ENCODE data around the gene RAB26.
"Not testable (repeated sequence)": the region's sequence is repeated elsewhere in the genome, so short reads cannot be mapped to it uniquely, and the experiment has no call there.

Gene RAB26

DNA sequence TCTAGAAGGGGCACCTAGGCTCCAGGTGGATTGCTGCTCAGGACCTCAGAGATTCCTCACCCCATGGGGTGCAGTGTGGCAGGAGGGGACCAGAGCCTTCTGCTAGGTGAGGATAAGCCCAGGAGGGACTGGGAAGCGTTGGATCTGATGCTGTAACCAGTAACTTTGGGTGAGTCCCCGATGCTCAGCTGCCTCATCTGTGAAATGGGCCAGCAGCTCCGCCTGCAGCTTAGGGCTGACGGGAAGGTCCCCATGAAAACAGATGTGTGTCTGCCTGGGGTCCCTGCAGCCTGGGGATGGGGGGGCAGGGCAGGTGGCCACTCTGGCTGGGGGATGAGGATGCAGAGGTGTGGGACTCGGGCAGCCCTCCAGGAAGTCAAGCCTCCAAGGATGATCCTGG, 50.7 kb downstream of the RAB26 start:
- H2AFZ ChIP-seq (ENCODE audit: low read length): no peak overlapping the region
- H3K27me3 ChIP-seq (replicated peaks; ENCODE audit: insufficient read depth, low read length): peaks cover 70% of the 10 kb centered on the region
- DNase-seq: no peak
- H3K9me3 ChIP-seq (replicated peaks; ENCODE audit: insufficient read depth, low read length): no peaks in the 10 kb centered on the region
- H3K4me3 ChIP-seq (ENCODE audit: low read length): no peak overlapping the region
- H3K9ac ChIP-seq (ENCODE audit: low read length): no peak overlapping the region
- no peaks in the 10 kb centered on the region for H3K36me3 ChIP-seq (replicated peaks; ENCODE audit: insufficient read depth, low read length)
- no peaks in the 10 kb centered on the region for H3K9me2 ChIP-seq (replicated peaks; ENCODE audit: insufficient read depth, low read length)
- TF ChIP-seq EZH2phosphoT487 (IDR thresholded peaks at IDR 0.05; ENCODE audit: low read length) (no peak), EZH2 (optimal IDR thresholded peaks at IDR 0.05; ENCODE audit: low read depth, low read length) (no peak)
- TF ChIP-seq, protein P1, sequence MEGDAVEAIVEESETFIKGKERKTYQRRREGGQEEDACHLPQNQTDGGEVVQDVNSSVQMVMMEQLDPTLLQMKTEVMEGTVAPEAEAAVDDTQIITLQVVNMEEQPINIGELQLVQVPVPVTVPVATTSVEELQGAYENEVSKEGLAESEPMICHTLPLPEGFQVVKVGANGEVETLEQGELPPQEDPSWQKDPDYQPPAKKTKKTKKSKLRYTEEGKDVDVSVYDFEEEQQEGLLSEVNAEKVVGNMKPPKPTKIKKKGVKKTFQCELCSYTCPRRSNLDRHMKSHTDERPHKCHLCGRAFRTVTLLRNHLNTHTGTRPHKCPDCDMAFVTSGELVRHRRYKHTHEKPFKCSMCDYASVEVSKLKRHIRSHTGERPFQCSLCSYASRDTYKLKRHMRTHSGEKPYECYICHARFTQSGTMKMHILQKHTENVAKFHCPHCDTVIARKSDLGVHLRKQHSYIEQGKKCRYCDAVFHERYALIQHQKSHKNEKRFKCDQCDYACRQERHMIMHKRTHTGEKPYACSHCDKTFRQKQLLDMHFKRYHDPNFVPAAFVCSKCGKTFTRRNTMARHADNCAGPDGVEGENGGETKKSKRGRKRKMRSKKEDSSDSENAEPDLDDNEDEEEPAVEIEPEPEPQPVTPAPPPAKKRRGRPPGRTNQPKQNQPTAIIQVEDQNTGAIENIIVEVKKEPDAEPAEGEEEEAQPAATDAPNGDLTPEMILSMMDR (IDR thresholded peaks at IDR 0.05; ENCODE audit: low read length): no peak
- no peaks in the 10 kb centered on the region for H3K79me2 ChIP-seq (ENCODE audit: low read length)
- H3F3A ChIP-seq (ENCODE audit: insufficient read depth, low read length): no peaks in the 10 kb centered on the region
- H4K20me1 ChIP-seq (ENCODE audit: insufficient read depth, low read length): no peaks in the 10 kb centered on the region
- no peak overlapping the region for H3K4me2 ChIP-seq (ENCODE audit: low read depth, low read length)
- H3K27ac ChIP-seq (ENCODE audit: low read length): no peak overlapping the region
- no peaks in the 10 kb centered on the region for H3K4me1 ChIP-seq (ENCODE audit: low read length)

DNA sequence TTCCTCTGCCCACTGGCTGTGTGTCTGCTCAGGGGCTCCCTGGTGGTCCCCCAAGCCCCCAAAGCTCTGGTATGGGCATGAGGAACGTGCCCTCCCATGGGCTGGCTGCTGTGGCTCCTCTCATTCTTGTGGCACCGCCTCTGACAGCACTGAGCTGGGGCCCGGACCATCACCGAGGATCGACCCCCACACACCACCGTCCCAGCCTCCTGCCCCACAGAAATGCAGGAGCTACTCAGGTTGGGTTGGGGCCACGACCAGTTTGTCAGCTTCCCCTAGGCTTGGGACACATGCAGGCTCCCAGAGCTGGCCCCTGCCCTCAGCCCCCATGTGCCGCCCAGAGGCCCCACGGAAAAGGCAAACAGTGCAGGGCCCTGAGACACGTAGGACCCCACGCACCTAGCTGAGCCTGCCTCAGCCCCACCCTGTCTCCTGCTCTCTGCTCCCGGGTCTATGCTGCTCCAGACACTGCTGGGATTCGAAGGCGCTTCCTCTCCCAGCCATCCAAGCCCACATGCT, 51.3 kb downstream of the RAB26 start:
- no peak for TF ChIP-seq EZH2 (optimal IDR thresholded peaks at IDR 0.05; ENCODE audit: low read depth, low read length)
- TF ChIP-seq EZH2phosphoT487 (IDR thresholded peaks at IDR 0.05; ENCODE audit: low read length): no peak
- TF ChIP-seq, protein P1 (IDR thresholded peaks at IDR 0.05; ENCODE audit: low read length): no peak
- no peak overlapping the region for H3K9ac ChIP-seq (ENCODE audit: low read length)

DNA sequence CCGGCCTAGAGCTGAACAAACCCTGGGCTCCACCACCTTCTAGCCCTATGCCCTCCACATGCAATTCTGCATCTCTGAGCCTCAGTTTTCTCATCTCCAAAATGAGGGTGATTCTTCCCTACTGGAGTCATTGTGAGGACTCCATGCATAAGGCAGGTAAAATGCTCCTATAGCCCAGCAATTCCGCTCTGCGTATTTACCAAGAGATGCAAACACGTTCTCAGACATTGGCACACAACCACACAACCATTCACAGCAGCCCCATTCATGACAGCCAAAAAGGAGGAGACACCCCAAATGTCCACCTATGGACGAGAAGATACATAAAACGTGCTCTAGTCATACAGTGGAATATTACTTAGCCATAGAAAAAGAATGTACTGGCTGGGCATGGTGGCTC, 51.9 kb downstream of the RAB26 start:
- H3K9ac ChIP-seq (ENCODE audit: low read length): no peak overlapping the region
- TF ChIP-seq EZH2phosphoT487 (IDR thresholded peaks at IDR 0.05; ENCODE audit: low read length) (no peak), EZH2 (optimal IDR thresholded peaks at IDR 0.05; ENCODE audit: low read depth, low read length) (no peak)
- TF ChIP-seq, protein P1 (IDR thresholded peaks at IDR 0.05; ENCODE audit: low read length): no peak
- H3K4me1 ChIP-seq (ENCODE audit: low read length): peaks cover 3% of the 10 kb centered on the region; the same call in 1 of the 2 replicates
- 0 out of 2 replicates have a peak, but pooled peaks cover 3% of the 10 kb centered on the region for H3F3A ChIP-seq (ENCODE audit: insufficient read depth, low read length)
- no peak overlapping the region for H2AFZ ChIP-seq (ENCODE audit: low read length)
- H3K36me3 ChIP-seq (replicated peaks; ENCODE audit: insufficient read depth, low read length): no peaks in the 10 kb centered on the region
- H3K27ac ChIP-seq (ENCODE audit: low read length): no peak overlapping the region
- peaks cover 58% of the 10 kb centered on the region for H3K27me3 ChIP-seq (replicated peaks; ENCODE audit: insufficient read depth, low read length)
- H3K9me2 ChIP-seq (replicated peaks; ENCODE audit: insufficient read depth, low read length): no peaks in the 10 kb centered on the region
- H4K20me1 ChIP-seq (ENCODE audit: insufficient read depth, low read length): no peaks in the 10 kb centered on the region
- H3K4me3 ChIP-seq (ENCODE audit: low read length): no peak overlapping the region
- no peaks in the 10 kb centered on the region for H3K79me2 ChIP-seq (ENCODE audit: low read length)
- DNase-seq: no peak
- no peaks in the 10 kb centered on the region for H3K9me3 ChIP-seq (replicated peaks; ENCODE audit: insufficient read depth, low read length)
- no peak overlapping the region for H3K4me2 ChIP-seq (ENCODE audit: low read depth, low read length)

More for the DNA sequence above, 51.3 kb downstream of the RAB26 start:
- Histone ChIP-seq H3K36me3 (replicated peaks; ENCODE audit: insufficient read depth, low read length) (no peaks in the 10 kb centered on the region), H3K27me3 (replicated peaks; ENCODE audit: insufficient read depth, low read length) (peaks cover 64% of the 10 kb centered on the region), H3K4me3 (ENCODE audit: low read length) (no peak overlapping the region), H3K79me2 (ENCODE audit: low read length) (no peaks in the 10 kb centered on the region), H2AFZ (ENCODE audit: low read length) (no peak overlapping the region), H3F3A (ENCODE audit: insufficient read depth, low read length) (0 out of 2 replicates have a peak, but pooled peaks cover 2% of the 10 kb centered on the region), H3K4me1 (ENCODE audit: low read length) (peaks cover 2% of the 10 kb centered on the region; the same call in 1 of the 2 replicates), H3K27ac (ENCODE audit: low read length) (no peak overlapping the region), H4K20me1 (ENCODE audit: insufficient read depth, low read length) (no peaks in the 10 kb centered on the region), H3K9me2 (replicated peaks; ENCODE audit: insufficient read depth, low read length) (no peaks in the 10 kb centered on the region), H3K4me2 (ENCODE audit: low read depth, low read length) (no peak overlapping the region), H3K9me3 (replicated peaks; ENCODE audit: insufficient read depth, low read length) (no peaks in the 10 kb centered on the region)
- DNase-seq: no peak

DNA sequence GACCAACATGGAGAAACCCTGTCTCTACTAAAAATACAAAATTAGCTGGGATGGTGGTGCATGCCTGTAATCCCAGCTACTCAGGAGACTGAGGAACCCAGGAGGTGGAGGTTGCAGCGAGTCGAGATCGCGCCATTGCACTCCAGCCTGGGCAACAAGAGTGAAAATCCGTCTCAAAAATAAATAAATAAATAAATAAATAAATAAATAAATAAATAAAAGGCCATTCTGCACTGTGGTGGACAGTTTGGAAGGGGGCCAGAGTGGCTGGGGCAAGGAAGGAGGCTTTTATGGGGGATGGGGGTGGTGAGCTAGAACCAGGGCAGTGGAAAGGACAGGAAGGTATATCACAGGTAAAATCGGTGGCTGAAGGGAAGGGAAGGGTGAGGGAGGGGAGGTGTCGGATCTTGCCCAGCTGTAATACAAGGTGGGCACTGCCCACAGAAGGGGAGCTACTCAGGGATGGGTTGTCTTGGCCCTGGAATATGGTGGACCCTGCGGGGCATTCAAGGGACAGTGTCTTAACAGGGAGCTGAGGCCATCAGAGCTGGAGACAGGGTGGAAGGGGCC, 54.8 kb downstream of the RAB26 start:
- H3K27me3 ChIP-seq (replicated peaks; ENCODE audit: insufficient read depth, low read length): peaks cover 37% of the 10 kb centered on the region

More for the DNA sequence above, 54.8 kb downstream of the RAB26 start:
- H3K4me3 ChIP-seq (ENCODE audit: low read length); H3F3A ChIP-seq (ENCODE audit: insufficient read depth, low read length); H3K36me3 ChIP-seq (replicated peaks; ENCODE audit: insufficient read depth, low read length); H4K20me1 ChIP-seq (ENCODE audit: insufficient read depth, low read length); DNase-seq; H3K9ac ChIP-seq (ENCODE audit: low read length); H3K9me2 ChIP-seq (replicated peaks; ENCODE audit: insufficient read depth, low read length); H3K4me2 ChIP-seq (ENCODE audit: low read depth, low read length); H3K9me3 ChIP-seq (replicated peaks; ENCODE audit: insufficient read depth, low read length); H3K4me1 ChIP-seq (ENCODE audit: low read length); H3K27ac ChIP-seq (ENCODE audit: low read length); H2AFZ ChIP-seq (ENCODE audit: low read length): not testable (repeated sequence)
- peaks cover 27% of the 10 kb centered on the region for H3K79me2 ChIP-seq (ENCODE audit: low read length)
